Measurements from ENCODE around the gene LRP1B. TPM values are rescaled to one million over a fixed set of nuclear protein-coding genes. Genes with fewer than 3 reads are reported as not detected.

LRP1B gene
- total RNA-seq, 1 donor from 2014 or later = 1.7 TPM

- Mint-ChIP-seq H3K36me3 (no peaks in the 10 kb centered on the region), H3K27me3 (ENCODE audit: low read depth) (no peaks in the 10 kb centered on the region), H3K9me3 (no peaks in the 10 kb centered on the region), H3K27ac (no peak overlapping the region), H3K4me3 (no peak overlapping the region), H3K4me1 (peaks cover 5% of the 10 kb centered on the region)
- DNase-seq (ENCODE audit: low spot score in 2 of 2, unreplicated experiment in 2 of 2) = no peak
- no peak for TF ChIP-seq CTCF (IDR thresholded peaks at IDR 0.05; ENCODE audit: unreplicated experiment)
These were observed 171.8 kb downstream of the LRP1B start for GRCh38 chr2:141959016-141959415.

- no peak for DNase-seq (ENCODE audit: low spot score in 2 of 2, unreplicated experiment in 2 of 2)
- no peak for TF ChIP-seq CTCF (IDR thresholded peaks at IDR 0.05; ENCODE audit: unreplicated experiment)
- H3K36me3 Mint-ChIP-seq = no peaks in the 10 kb centered on the region
- H3K27ac Mint-ChIP-seq = no peak overlapping the region
- no peak overlapping the region for H3K4me3 Mint-ChIP-seq
- H3K9me3 Mint-ChIP-seq = no peaks in the 10 kb centered on the region
- peaks cover 5% of the 10 kb centered on the region for H3K4me1 Mint-ChIP-seq
- H3K27me3 Mint-ChIP-seq (ENCODE audit: low read depth) = no peaks in the 10 kb centered on the region
These were observed 172.9 kb downstream of the LRP1B start for GRCh38 chr2:141957827-141958450.

- H3K4me3 Mint-ChIP-seq = no peak overlapping the region
- no peak for DNase-seq (ENCODE audit: low spot score in 2 of 2, unreplicated experiment in 2 of 2)
- H3K4me1 Mint-ChIP-seq = peaks cover 5% of the 10 kb centered on the region
- no peaks in the 10 kb centered on the region for H3K9me3 Mint-ChIP-seq
- H3K27me3 Mint-ChIP-seq (ENCODE audit: low read depth) = no peaks in the 10 kb centered on the region
- no peaks in the 10 kb centered on the region for H3K36me3 Mint-ChIP-seq
- TF ChIP-seq CTCF (IDR thresholded peaks at IDR 0.05; ENCODE audit: unreplicated experiment) = no peak
- no peak overlapping the region for H3K27ac Mint-ChIP-seq
These were observed 173.5 kb downstream of the LRP1B start for GRCh38 chr2:141957321-141957720.

GRCh38 chr2:141947396-141948114, 183.3 kb downstream of the LRP1B start:
- Mint-ChIP-seq H3K9me3 (no peaks in the 10 kb centered on the region), H3K27me3 (ENCODE audit: low read depth) (no peaks in the 10 kb centered on the region), H3K27ac (no peak overlapping the region), H3K4me3 (no peak overlapping the region), H3K4me1 (no peaks in the 10 kb centered on the region), H3K36me3 (no peaks in the 10 kb centered on the region)
- TF ChIP-seq CTCF (IDR thresholded peaks at IDR 0.05; ENCODE audit: unreplicated experiment) = no peak
- no peak for DNase-seq (ENCODE audit: low spot score in 2 of 2, unreplicated experiment in 2 of 2)

GRCh38 chr2:141946016-141946415, 184.8 kb downstream of the LRP1B start:
- H3K27me3 Mint-ChIP-seq (ENCODE audit: low read depth) = no peaks in the 10 kb centered on the region
- no peak for DNase-seq (ENCODE audit: low spot score in 2 of 2, unreplicated experiment in 2 of 2)
- no peaks in the 10 kb centered on the region for H3K36me3 Mint-ChIP-seq
- H3K9me3 Mint-ChIP-seq = no peaks in the 10 kb centered on the region
- peaks cover 2% of the 10 kb centered on the region for H3K4me1 Mint-ChIP-seq
- no peak overlapping the region for H3K27ac Mint-ChIP-seq
- no peak for TF ChIP-seq CTCF (IDR thresholded peaks at IDR 0.05; ENCODE audit: unreplicated experiment)
- no peak overlapping the region for H3K4me3 Mint-ChIP-seq
